ENCODE results near the gene CDC42EP4.

Gene CDC42EP4

DNA sequence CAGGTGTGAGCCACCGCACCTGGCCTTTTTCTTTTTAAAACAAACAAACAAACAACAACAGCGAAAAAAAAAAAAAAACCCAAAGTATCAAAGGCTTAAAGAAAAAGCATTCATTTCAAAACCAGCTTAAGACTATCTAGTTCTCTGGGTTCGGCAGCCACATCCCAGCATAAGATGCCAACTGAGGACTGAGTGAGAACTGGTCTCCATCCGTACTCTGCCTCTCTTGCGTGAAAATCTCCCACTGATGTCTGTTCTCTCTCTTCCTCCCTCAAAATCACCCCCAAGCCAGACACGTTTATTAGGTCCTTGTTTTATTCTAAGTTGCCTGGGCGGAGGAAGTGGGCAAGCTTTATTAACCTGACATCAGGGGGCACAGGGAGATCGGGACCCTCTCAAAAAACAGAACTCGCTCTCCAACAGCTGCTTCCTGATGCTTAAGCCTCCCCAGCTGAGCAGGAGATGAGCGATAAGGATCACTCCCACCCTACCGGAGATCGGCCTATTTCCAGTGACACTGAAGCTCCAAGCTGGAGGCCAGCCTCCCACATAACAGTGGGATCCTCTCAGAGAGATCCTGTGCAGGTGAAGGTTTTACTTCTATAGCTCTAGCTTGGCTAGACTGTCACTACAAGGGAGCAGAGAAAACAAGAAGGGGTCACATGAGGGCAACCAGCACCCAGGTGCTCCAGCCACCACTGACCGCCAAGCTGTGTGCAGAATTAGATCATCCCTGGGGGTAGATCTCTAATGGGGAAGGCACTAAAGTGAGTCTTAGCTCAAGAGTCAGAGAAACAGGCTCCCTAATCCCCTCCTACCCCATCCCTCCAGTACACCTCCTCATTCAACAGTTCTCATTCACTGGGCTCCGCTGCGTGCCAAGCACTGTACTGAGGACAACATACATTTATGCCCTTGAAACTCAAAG lies 13.6 kb downstream of the CDC42EP4 start:
- no peak for DNase-seq (ENCODE audit: low read depth)

DNA sequence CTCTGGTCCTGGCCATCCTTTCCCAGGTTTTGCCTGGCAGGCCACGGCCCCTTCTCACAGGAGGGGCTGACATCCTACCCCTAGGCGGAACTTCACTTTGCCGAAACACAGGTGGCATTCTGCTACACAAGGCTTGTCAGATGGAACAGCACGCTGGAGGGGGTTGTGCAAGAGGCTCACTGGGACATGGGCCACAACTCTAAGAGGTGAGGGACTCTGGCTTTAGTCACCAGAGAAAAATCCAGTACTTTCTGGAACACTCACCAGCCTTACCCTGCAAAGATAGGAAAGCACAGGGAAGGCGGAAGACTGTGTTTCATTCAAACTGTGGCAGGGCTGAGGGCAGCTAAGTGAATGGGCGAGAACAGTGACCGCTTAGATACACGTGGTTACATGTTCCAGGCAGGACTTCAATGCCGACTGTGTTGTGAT lies 18.3 kb downstream of the CDC42EP4 start:
- DNase-seq (ENCODE audit: low read depth): no peak

DNA sequence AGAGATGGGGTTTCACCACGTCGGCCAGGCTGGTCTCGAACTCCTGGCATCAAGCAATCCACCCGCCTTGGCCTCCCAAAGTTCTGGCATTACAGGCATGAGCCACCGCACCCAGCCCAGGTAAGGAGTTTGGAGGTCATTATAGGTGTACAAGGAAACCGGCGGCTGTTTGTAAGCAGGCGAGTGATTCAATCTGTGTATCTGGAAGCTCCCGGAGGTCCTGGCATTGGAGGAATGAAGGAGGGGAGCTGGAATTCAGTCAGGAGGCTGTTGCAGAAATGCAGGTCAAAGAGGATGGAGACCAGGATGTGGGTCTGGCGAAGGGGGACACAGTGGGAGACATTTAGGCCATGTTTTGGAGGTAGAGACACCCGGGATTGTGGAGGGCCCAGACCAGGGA lies 18.8 kb downstream of the CDC42EP4 start:
- no peak for DNase-seq (ENCODE audit: low read depth)

GRCh38 chr17:73292031-73292531 lies 19.7 kb downstream of the CDC42EP4 start:
- no peak for DNase-seq (ENCODE audit: low read depth)

DNA sequence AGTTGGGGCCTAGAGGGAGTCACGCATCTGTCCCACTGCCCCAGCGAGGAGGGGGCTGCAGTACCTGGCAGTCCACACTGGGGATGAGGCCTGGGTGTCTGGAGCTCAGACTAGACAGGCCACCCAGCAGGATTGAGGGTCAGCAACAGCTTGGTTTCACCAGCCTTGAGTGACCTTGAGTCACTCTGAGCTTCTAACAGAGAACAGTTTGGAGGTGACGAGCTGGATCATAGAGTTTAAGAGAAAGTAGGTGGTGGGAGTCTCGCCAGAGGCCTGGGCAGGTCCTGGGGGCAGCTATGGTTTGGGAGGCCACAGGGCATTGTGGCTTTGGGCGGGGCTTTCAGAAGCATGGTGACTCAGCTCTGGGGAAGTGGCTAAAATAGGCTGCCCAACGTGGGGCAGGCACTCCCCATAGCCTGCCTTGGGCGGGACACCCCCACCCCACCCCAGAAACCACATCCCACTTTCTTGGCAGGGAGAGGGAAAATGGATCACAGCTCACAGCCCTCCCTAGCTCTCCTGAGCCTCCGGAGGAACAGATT lies 20.5 kb downstream of the CDC42EP4 start:
- no peak for DNase-seq (ENCODE audit: low read depth)

- DNase-seq (ENCODE audit: low read depth): no peak
These were observed 21.2 kb downstream of the CDC42EP4 start for GRCh38 chr17:73290399-73291259.

- DNase-seq (ENCODE audit: low read depth): no peak
These were observed 22.1 kb downstream of the CDC42EP4 start for GRCh38 chr17:73289549-73290254.

DNA sequence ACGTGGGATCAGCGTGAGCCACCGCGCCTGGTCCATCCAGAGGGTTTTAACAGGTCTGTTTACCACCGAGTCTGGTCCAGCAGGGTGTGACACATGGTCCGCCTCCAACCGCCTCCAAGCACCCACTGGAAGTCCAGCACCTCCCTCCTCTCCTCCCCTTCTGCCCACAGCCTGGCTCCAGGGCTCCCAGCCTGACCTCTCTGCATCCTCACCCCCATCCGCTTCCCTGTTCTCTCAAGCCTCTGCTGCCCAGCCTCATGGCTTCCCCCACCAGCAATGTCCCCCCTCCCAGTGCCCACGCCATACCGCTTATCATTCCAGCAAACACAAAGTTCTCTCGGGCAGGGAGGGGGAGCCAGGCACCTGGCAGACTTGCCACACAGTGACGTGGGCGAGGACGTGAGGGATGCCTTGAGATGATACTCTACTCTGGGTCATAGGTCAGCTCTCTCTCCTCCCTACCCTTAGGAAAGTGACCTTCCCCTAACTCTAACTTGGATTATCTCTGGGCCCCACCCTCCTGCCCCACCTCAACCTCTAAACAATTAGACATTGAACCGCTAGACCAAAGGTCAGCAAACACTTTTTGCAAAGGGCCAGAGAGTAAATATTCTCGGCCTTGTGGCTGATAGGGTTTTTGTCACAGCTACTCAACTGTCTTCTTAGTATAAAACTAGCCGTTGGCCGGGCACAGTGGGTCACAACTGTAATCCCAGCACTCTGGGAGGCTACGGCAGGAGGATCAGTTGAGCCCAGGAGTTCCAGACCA lies 23.1 kb downstream of the CDC42EP4 start:
- DNase-seq (ENCODE audit: low read depth): no peak

DNA sequence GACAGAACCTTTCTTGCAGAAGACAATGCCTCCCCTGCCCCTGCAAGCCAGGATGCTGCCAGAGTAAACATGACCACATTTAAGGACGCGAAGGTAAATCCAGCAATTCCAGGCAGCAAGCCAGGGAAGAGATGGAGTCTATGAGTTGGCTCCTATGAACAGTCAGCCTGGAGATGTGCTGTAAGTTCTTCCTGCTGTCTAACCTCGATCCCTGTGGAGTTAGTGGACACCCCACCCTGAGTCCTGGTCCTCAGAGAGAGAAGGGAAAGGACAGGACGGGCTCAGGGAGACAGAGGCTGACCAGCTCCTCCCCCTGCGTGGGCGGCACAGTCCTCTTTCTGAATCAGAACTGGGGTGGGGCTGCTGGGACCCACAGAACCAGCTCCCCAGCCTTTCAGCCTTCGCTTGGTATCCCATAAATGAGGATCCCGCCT lies 24.9 kb downstream of the CDC42EP4 start:
- no peak for DNase-seq (ENCODE audit: low read depth)

- DNase-seq (ENCODE audit: low read depth): no peak
These were observed 25.6 kb downstream of the CDC42EP4 start for GRCh38 chr17:73285916-73286862.

GRCh38 chr17:73285603-73285908 lies 26.2 kb downstream of the CDC42EP4 start:
- no peak for DNase-seq (ENCODE audit: low read depth)

GRCh38 chr17:73284906-73285602 lies 26.7 kb downstream of the CDC42EP4 start:
- DNase-seq (ENCODE audit: low read depth): no peak

GRCh38 chr17:73284354-73284753 lies 27.4 kb downstream of the CDC42EP4 start:
- no peak for DNase-seq (ENCODE audit: low read depth)

- DNase-seq (ENCODE audit: low read depth): no peak
These were observed 27.9 kb downstream of the CDC42EP4 start for GRCh38 chr17:73283841-73284282.

DNA sequence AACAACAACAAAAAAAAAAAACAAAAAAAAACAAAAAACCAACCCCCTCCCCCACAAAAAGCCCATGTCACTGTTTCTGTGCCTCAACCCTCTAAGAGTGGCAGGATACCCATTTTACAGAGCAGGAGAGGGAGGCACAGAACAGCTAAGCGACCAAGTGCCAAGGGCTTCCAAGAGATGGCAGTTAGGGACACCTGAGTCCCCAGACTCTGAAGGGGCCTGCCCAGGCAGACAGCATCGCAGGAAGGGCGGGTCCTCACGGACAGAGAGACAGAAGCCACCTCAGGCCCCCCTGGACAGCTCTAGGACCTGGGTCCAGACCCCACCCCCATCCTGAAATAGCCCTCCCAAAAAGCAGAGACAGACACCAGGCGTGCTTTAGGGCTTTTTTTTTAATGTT lies 28.6 kb downstream of the CDC42EP4 start:
- no peak for DNase-seq (ENCODE audit: low read depth)

- DNase-seq (ENCODE audit: low read depth): no peak
These were observed 29.2 kb downstream of the CDC42EP4 start for GRCh38 chr17:73282629-73283028.

DNA sequence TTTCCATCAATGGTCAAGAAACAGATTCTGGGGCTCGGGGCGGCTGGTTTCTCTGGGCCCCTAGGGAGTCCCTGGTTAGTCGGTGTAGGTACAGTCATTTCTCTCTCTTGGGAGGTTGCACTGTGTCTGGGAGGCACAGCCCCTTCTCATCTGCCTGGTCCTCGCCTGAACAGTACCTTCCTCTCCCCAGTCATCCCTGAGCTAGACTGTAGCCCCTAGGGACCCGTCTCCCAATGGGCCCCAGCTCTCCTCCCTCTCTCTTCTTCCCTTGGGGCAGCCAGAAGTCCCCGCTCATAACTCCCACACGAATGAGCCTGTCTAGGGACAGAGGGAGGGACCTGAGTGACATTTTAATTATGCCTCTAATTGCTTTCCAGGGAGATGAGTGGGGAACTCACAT lies 29.9 kb downstream of the CDC42EP4 start:
- DNase-seq (ENCODE audit: low read depth): no peak

GRCh38 chr17:73280191-73280590 lies 31.6 kb downstream of the CDC42EP4 start:
- DNase-seq (ENCODE audit: low read depth): no peak

GRCh38 chr17:73279704-73280103 lies 32.1 kb downstream of the CDC42EP4 start:
- no peak for DNase-seq (ENCODE audit: low read depth)
